Measurements from ENCODE around the gene CABP7.

Gene CABP7

DNA sequence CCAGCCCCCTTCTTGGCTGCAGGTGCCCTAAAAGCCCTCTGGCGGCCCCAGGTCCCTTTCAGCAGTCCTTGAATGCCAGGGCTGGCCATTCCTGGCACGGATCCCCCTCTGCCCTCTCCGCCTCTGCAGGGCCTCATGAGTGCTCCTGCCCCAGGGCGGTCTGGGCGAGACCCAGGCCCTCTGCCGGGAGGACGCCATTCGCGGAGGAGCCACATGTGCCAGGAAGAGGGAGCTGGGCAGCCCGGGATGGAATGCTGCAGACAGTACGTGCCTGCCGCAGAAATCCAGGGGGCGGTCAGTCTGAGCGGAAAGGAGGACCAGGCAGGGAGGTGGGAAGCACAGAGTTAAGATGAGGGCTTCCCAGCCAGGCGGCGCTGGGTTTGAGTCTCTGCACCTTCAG is 2.8 kb downstream of the CABP7 start:
- no peak overlapping the region for H3K4me3 ChIP-seq (ENCODE audit: low read length)
- TF ChIP-seq, protein P1, sequence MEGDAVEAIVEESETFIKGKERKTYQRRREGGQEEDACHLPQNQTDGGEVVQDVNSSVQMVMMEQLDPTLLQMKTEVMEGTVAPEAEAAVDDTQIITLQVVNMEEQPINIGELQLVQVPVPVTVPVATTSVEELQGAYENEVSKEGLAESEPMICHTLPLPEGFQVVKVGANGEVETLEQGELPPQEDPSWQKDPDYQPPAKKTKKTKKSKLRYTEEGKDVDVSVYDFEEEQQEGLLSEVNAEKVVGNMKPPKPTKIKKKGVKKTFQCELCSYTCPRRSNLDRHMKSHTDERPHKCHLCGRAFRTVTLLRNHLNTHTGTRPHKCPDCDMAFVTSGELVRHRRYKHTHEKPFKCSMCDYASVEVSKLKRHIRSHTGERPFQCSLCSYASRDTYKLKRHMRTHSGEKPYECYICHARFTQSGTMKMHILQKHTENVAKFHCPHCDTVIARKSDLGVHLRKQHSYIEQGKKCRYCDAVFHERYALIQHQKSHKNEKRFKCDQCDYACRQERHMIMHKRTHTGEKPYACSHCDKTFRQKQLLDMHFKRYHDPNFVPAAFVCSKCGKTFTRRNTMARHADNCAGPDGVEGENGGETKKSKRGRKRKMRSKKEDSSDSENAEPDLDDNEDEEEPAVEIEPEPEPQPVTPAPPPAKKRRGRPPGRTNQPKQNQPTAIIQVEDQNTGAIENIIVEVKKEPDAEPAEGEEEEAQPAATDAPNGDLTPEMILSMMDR (IDR thresholded peaks at IDR 0.05; ENCODE audit: insufficient read depth, low read depth, low read length, missing control alignments) = no peak
- no peak for DNase-seq (ENCODE audit: low read depth)

DNA sequence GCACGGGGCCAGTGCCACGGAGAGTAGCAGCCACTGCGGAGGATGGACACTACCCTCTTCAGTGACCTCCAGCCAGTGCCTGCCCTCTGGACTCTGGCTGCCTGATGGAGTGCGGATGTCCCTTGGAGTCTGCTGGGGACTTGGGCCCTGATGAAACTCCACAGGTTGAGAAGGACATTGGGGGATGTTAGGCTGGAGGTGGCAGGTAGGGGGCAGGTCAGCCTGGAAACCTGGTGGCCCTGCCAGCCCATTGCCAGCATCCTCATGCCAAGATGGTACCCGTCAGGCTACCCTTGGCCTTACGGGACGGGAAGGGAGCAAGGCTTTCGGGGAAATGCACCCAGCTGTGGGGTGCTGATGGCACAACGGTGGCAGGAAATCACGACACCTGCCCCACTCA is 4.0 kb downstream of the CABP7 start:
- no peak for DNase-seq (ENCODE audit: low read depth)
- H3K4me3 ChIP-seq (ENCODE audit: low read length) = no peak overlapping the region
- TF ChIP-seq, protein P1 (IDR thresholded peaks at IDR 0.05; ENCODE audit: insufficient read depth, low read depth, low read length, missing control alignments) = no peak

DNA sequence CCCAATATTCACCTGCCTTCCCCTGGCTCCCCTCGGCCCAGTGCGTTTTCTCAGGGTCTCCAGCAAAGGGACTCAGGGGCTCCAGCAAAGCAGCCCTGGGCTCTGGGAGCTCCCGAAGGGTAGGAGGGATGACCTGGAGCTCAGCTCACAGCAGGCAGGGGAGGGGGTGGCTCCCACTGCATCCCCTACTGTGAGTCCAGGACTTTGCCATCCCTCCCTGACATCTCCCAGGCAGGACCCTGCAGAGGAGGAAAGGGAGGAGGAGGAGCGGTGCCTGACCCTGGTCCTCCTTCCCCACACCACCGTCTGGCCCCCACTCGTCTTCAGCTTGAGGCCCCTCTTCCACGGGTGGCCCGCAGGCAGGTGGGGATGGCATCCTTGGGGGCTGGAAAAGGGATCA is 5.0 kb downstream of the CABP7 start:
- H3K4me3 ChIP-seq (ENCODE audit: low read length) = no peak overlapping the region
- DNase-seq (ENCODE audit: low read depth) = no peak
- TF ChIP-seq, protein P1 (IDR thresholded peaks at IDR 0.05; ENCODE audit: insufficient read depth, low read depth, low read length, missing control alignments) = no peak

DNA sequence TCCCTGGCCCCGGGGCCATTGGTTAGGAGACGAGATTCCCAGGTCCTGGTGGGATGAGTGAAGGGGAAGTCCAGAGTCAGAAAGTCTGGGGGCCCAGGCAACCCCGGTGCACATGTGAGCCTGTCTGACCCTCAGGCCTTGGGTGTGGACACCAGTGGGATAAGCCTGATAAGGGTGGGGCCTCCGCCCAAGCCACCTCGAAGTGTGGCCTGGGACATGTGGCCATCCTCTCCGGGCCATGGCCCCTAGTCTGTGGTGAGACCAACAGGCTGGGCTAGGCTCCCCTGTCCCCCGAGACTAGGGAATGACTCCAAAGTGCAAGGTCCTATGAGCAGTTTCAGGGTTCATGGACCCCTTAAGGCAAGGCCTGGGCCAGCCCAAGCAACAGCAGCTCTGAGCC is 6.3 kb downstream of the CABP7 start:
- DNase-seq (ENCODE audit: low read depth) = no peak
- no peak overlapping the region for H3K4me3 ChIP-seq (ENCODE audit: low read length)
- TF ChIP-seq, protein P1 (IDR thresholded peaks at IDR 0.05; ENCODE audit: insufficient read depth, low read depth, low read length, missing control alignments) = no peak

DNA sequence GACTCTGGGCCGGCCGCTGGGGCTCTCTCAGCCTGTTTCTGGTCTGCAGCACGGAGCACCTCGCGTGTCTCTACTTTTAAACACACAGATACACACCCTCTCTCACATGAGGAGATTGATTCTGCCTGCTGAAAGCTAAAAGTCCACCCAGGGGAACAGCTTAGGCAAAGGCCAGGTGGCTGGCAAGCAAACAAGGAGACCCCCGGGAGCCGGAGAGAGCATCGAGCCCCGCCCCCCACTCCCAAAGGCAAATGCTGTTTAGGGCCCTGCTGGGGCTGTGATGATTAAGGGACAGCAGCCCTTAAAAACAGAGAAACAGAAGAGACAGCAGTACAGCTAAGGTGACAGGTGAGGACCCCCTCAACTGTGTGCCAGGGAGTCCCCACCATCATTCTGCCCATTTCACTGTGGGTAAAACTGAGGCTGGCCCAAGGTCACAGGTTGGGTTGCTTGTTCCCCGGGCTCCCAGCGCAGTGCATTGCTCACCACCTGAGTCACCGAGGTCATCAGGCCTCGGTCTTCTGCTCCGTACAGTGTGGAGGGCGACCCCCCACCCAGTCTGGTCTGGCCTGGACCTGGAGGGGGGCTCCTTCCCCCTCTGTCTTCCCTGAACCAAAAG is 6.8 kb downstream of the CABP7 start:
- H3K4me3 ChIP-seq (ENCODE audit: low read length) = no peak overlapping the region
- DNase-seq (ENCODE audit: low read depth) = no peak
- TF ChIP-seq, protein P1 (IDR thresholded peaks at IDR 0.05; ENCODE audit: insufficient read depth, low read depth, low read length, missing control alignments) = no peak

DNA sequence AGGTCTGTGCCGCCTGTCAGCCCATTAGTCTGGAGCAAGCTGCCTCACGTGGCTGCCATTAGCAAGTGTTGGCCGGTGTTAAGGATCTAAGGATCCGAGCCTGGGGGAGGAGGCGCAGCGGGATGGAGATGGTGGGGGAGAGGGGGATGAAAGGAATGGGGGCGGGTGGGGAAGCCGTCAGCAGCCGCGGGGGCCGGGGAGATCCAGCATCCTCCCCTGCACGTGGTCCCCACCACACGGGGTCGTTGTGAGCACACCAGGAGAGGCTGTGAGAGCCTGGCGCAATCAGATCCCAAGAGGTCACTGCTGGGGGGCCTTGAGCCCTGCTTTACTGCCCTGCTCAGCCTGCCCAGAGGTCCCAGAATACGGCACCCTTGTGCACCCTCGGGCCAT is 7.3 kb downstream of the CABP7 start:
- TF ChIP-seq, protein P1 (IDR thresholded peaks at IDR 0.05; ENCODE audit: insufficient read depth, low read depth, low read length, missing control alignments) = peak; percentile 42
- DNase-seq (ENCODE audit: low read depth) = peak; percentile 30
- H3K4me3 ChIP-seq (ENCODE audit: low read length) = no peak overlapping the region

DNA sequence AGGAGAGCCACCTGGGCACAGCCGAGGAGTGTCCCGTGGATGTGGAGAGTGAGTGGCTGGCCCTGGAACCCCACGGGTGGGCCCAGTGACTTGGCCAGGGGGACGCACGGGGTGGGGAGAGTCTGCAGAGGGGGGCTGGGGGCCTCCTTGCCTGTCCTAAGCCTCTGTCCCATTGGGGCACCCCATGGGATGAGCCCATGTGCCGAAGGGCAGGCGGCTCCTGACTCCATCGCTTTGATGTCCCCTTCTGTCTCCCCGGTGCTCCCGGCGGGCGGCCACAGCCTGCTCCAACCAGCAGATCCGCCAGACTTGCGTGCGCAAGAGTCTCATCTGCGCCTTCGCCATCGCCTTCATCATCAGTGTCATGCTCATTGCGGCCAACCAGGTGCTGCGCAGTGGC is 9.4 kb downstream of the CABP7 start:
- TF ChIP-seq, protein P1 (IDR thresholded peaks at IDR 0.05; ENCODE audit: insufficient read depth, low read depth, low read length, missing control alignments) = no peak
- no peak for DNase-seq (ENCODE audit: low read depth)
- H3K4me3 ChIP-seq (ENCODE audit: low read length) = no peak overlapping the region
